Neuronal stem cell (in vitro differentiated cells): ENCODE measurements around the gene ADARB1.

Experiments
- DNase-seq: peaks from one replicate; pipeline ENCODE4 v3.0.0-alpha.2; 2013; ENCODE audit warnings: low spot score
- H2AFZ ChIP-seq: one replicate; pipeline ENCODE4 v1.6.1; 2013; ENCODE audit warnings: mild to moderate bottlenecking, low read length, inconsistent platforms
- H2AK5ac ChIP-seq: 2 replicates; pipeline ENCODE4 v1.6.1; 2013; ENCODE audit warnings: low read depth, mild to moderate bottlenecking, inconsistent platforms, low read length, moderate library complexity, mixed read lengths
- H2BK120ac ChIP-seq: 2 replicates; pipeline ENCODE4 v1.6.1; 2013; ENCODE audit warnings: low read depth, mild to moderate bottlenecking, inconsistent platforms, low read length, moderate library complexity, mixed read lengths
- H2BK12ac ChIP-seq: one replicate; pipeline ENCODE4 v1.6.1; 2013; ENCODE audit warnings: low read length, inconsistent platforms
- H2BK15ac ChIP-seq: 2 replicates; pipeline ENCODE4 v1.6.1; 2013; ENCODE audit warnings: mild to moderate bottlenecking, low read length, inconsistent platforms, mixed read lengths
- H2BK5ac ChIP-seq: one replicate; pipeline ENCODE4 v1.6.1; 2013; ENCODE audit warnings: inconsistent platforms, mild to moderate bottlenecking, low read length, moderate library complexity
- H3K14ac ChIP-seq: one replicate; pipeline ENCODE4 v1.6.1; 2013; ENCODE audit warnings: low read length, inconsistent platforms
- H3K18ac ChIP-seq: 2 replicates; pipeline ENCODE4 v1.6.1; 2013; ENCODE audit warnings: low read length, inconsistent platforms
- H3K23ac ChIP-seq: 2 replicates; pipeline ENCODE4 v1.6.1; 2013; ENCODE audit warnings: low read depth, mild to moderate bottlenecking, mixed read lengths, low read length, inconsistent platforms; ENCODE audit not compliant: poor library complexity
- H3K27ac ChIP-seq: replicated peaks from 3 replicates; pipeline ENCODE4 v1.5.1; 2013; ENCODE audit warnings: low read length, inconsistent platforms
- H3K27me3 ChIP-seq, 3 experiments: 2 replicates each; pipeline ENCODE4 v1.6.1; 2013; ENCODE audit warnings: low read length in 3 of 3, mild to moderate bottlenecking in 2 of 3, inconsistent platforms in 1 of 3, low read depth in 1 of 3, mixed read lengths in 1 of 3, moderate library complexity in 1 of 3; ENCODE audit not compliant: control insufficient read depth in 3 of 3, insufficient read depth in 3 of 3
- H3K36me3 ChIP-seq, 2 donors: replicated peaks in 1 of 2; 2 replicates each; pipeline ENCODE4 v1.6.1; 2013; ENCODE audit warnings: low read length in 2 of 2; ENCODE audit not compliant: control insufficient read depth in 2 of 2, insufficient read depth in 2 of 2
- H3K4ac ChIP-seq: 2 replicates; pipeline ENCODE4 v1.6.1; 2013; ENCODE audit warnings: inconsistent platforms, mild to moderate bottlenecking, low read length, moderate library complexity
- H3K4me1 ChIP-seq, 2 donors: 1 replicate in 1 of 2; 2 replicates in 1 of 2; pipeline ENCODE4 v1.6.1; 2013; ENCODE audit warnings: low read length in 2 of 2, low read depth in 1 of 2; ENCODE audit not compliant: control insufficient read depth in 2 of 2, insufficient read depth in 1 of 2
- H3K4me2 ChIP-seq: one replicate; pipeline ENCODE4 v1.6.1; 2013; ENCODE audit warnings: mild to moderate bottlenecking, low read length, inconsistent platforms; ENCODE audit not compliant: insufficient read depth, poor library complexity, severe bottlenecking
- H3K4me3 ChIP-seq, 2 donors: 2 replicates each; pipeline ENCODE4 v1.5.1; 2013; ENCODE audit warnings: low read length in 2 of 2, mild to moderate bottlenecking in 2 of 2, inconsistent platforms in 1 of 2, moderate library complexity in 1 of 2
- H3K79me1 ChIP-seq: one replicate; pipeline ENCODE4 v1.6.1; 2013; ENCODE audit warnings: low read depth, mild to moderate bottlenecking, inconsistent platforms, low read length, moderate library complexity
- H3K9ac ChIP-seq: one replicate; pipeline ENCODE4 v1.6.1; 2013; ENCODE audit warnings: mild to moderate bottlenecking, low read depth, low read length, inconsistent platforms; ENCODE audit not compliant: poor library complexity
- H3K9me3 ChIP-seq, 2 donors: replicated peaks in 1 of 2; 2 replicates each; pipeline versions ENCODE3 to v1.6.1; 2013; ENCODE audit warnings: low read length in 2 of 2, mild to moderate bottlenecking in 2 of 2, inconsistent platforms in 1 of 2, low read depth in 1 of 2, mixed read lengths in 1 of 2, moderate library complexity in 1 of 2; ENCODE audit not compliant: control insufficient read depth in 2 of 2, insufficient read depth in 1 of 2
- H4K8ac ChIP-seq: one replicate; pipeline ENCODE4 v1.6.1; 2013; ENCODE audit warnings: low read depth, mild to moderate bottlenecking, inconsistent platforms, low read length, moderate library complexity
- H4K91ac ChIP-seq: one replicate; pipeline ENCODE4 v1.6.1; 2013; ENCODE audit warnings: low read length, low read depth, mild to moderate bottlenecking, inconsistent platforms; ENCODE audit not compliant: poor library complexity
- WGBS, 2 donors: extraction: QIAGEN DNeasy Blood & Tissue Kit; methylation state at CpG; one replicate each; pipeline ENCODE4 v1.1.7; 2013; ENCODE audit warnings: missing lambda C conversion rate in 2 of 2, mixed read lengths in 1 of 2; ENCODE audit not compliant: insufficient read length in 2 of 2, insufficient replicate concordance in 1 of 2; ENCODE audit errors: extremely low coverage in 2 of 2; 5-methylcytosine and 5-hydroxymethylcytosine counted together

The ADARB1 gene

DNA sequence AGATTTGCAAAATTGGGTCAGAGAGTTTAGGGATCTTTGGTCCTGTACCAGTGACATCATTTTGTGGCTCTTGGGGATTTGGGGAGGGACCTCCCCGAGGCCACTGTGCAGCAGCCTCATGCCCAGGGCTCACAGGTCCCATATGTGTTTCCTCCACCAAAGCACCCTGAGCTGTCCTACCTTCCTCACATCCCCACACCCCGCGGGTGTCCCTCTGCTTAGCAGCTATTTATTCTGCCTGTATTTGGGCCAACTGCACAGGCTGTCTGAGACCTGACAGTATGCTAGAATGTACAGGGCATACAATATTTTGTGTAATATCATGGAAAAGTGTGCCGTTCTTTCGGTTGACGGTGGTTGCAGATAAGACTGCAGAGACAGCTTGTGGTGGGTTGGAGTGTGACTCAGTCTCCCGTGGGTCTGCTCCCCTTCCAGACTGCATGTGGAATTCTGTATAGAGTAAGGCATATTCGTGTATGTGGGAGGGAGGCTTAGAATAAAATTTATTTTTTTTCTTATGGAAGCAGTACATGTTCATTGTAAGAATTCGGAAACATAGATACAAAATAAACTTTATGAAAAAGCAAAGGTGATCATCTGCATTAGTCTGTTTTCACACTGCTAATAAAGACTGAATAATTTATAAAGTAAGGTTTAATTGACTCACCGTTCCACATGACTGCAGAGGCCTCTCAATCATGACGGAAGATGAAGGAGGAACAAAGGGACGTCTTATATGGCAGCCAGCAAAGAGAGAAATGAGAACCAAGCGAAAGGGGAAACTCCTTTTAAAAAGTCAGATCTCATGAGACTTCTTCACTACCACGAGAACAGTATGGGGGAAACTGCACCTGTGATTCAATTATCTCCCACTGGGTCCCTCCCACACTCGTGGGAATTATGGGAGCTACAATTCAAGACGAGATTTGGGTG lies 84.4 kb downstream of the ADARB1 start:
- no peak overlapping the region for H2AFZ ChIP-seq
- no peak overlapping the region for H2BK5ac ChIP-seq
- no peak overlapping the region for H3K4ac ChIP-seq
- H3K14ac ChIP-seq = no peak overlapping the region
- no peak overlapping the region for H3K9ac ChIP-seq
- H3K4me2 ChIP-seq = no peak overlapping the region
- no peak overlapping the region for H4K91ac ChIP-seq
- peaks cover 2% of the 10 kb centered on the region for H3K79me1 ChIP-seq
- no peaks in the 10 kb centered on the region for H3K9me3 ChIP-seq
- H2AK5ac ChIP-seq = no peak overlapping the region
- H3K36me3 ChIP-seq = no peaks in the 10 kb centered on the region
- no peak overlapping the region for H3K27ac ChIP-seq
- H2BK120ac ChIP-seq = no peak overlapping the region
- WGBS, 2 donors = no CpG with 5 or more reads among the region's 16 CpGs
- DNase-seq = no peak
- H3K4me1 ChIP-seq = peaks cover 17 to 22% of the 10 kb centered on the region in 2 donors
- no peak overlapping the region for H3K23ac ChIP-seq
- H2BK12ac ChIP-seq = no peak overlapping the region
- H3K18ac ChIP-seq = no peak overlapping the region
- no peak overlapping the region for H4K8ac ChIP-seq
- H3K27me3 ChIP-seq = no peaks in the 10 kb centered on the region
- H3K4me3 ChIP-seq = no peak overlapping the region
- no peak overlapping the region for H2BK15ac ChIP-seq

DNA sequence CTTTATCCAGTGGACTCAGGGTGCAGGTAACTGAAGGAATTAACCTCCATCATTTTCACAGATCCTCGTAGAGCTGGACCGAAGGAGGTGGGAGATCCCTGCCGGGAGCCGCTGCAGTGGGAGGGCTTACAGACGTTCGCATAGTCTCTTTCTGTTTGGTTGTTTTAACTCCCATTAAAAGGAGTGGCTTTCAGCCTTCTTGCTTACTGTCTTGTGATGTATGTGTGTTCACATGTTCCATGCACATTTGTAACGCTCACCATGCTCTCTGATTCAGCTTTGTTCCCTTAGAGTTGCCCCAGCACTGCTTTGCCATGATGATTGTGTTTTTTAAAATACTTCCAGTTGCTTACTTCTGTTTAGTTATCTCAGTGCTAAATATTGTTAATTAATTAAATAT lies 85.8 kb downstream of the ADARB1 start:
- Histone ChIP-seq H3K27ac (no peak overlapping the region), H2BK12ac (no peak overlapping the region), H3K79me1 (peaks cover 2% of the 10 kb centered on the region), H3K4ac (no peak overlapping the region), H3K4me2 (no peak overlapping the region), H4K91ac (no peak overlapping the region), H3K36me3 (no peaks in the 10 kb centered on the region), H3K9ac (no peak overlapping the region), H2BK5ac (no peak overlapping the region), H3K4me3 (no peak overlapping the region), H2BK15ac (no peak overlapping the region), H3K23ac (no peak overlapping the region), H3K9me3 (no peaks in the 10 kb centered on the region), H4K8ac (no peak overlapping the region), H2AFZ (no peak overlapping the region), H3K14ac (no peak overlapping the region), H3K4me1 (peaks cover 8 to 17% of the 10 kb centered on the region in 2 donors), H3K18ac (no peak overlapping the region), H3K27me3 (no peaks in the 10 kb centered on the region), H2BK120ac (no peak overlapping the region), H2AK5ac (no peak overlapping the region)
- no peak for DNase-seq
- WGBS, 2 donors = no CpG with 5 or more reads among the region's 7 CpGs

DNA sequence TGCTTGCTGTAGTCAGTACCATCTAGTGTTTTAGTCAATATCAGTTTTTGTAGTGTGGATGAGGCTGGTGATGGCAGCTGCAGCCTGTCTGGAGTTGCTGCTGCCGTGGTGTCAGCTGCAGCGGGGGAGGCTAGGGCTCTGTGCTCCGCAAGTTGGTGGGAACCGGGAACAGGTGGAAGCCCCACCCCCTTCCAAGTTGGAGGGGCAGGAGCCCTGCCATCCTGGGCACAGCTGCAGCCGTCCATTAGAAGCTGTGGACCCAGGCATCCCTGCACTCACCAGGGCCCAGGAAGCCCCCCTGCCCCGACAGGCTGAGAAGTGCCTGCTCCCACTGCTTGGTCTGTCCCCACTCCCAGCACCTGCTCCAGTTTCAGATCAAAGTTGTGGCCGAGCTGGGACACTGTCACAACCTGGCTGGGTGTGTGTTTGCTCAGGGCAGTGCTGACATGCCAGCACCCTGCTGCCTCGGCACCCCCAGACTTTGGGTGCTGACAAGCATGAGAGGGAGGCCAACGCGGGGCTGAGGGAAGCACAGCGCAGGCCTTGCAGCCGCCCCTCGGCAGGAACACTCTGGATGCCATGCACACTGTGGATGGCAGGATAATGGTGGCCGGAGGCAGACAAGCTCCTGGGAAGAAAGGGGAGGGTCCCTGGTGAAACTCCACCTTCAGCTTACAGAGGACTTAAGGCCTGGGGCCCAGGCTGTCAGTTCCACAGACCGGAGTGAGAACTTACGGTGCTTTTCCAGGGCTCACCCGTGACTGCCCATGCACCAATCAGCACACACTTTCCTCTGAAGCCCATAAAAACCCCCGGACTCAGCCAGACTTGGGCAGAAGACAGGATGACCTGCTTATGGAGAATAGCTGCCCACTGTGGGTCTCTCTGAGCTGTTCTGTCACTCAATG lies 86.9 kb downstream of the ADARB1 start:
- Histone ChIP-seq H3K79me1 (no peaks in the 10 kb centered on the region), H3K4me1 (peaks cover 8 to 17% of the 10 kb centered on the region in 2 donors), H3K4me3 (peak overlapping the region in 1 of 2 donors; percentile 42), H2BK5ac (peak overlapping the region; percentile 63), H2BK15ac (no peak overlapping the region), H3K4me2 (no peak overlapping the region), H4K91ac (no peak overlapping the region), H2AK5ac (no peak overlapping the region), H2AFZ (peak overlapping the region; percentile 19), H3K36me3 (no peaks in the 10 kb centered on the region), H2BK12ac (no peak overlapping the region), H3K23ac (peak overlapping the region; percentile 8), H3K18ac (peak overlapping the region; percentile 94), H3K4ac (peak overlapping the region; percentile 70), H4K8ac (no peak overlapping the region), H3K14ac (no peak overlapping the region), H3K9ac (no peak overlapping the region), H2BK120ac (no peak overlapping the region), H3K27me3 (no peaks in the 10 kb centered on the region), H3K27ac (no peak overlapping the region), H3K9me3 (no peaks in the 10 kb centered on the region)
- no CpG with 5 or more reads among the region's 18 CpGs for whole genome bisulfite sequencing, 2 donors
- DNase-seq = no peak

DNA sequence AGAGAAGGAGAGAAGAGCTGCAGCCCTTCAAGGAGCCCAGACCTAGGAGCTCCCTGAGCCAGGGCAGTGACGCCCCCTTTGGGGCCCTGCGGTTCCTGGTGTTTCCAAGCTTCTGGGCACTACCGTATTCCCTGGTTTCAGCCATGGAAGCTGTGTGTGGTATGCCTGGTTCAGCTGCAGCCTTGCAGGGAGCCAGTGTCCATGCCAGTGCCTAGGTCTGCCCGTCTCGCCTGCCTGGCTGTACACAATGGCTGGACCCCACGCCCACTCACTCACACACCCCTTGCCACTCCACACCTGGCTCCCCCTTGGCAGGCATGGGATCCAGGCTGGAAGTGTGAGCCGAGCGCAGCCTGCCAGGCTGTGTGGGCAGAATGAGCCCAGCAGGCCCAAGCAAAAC lies 87.7 kb downstream of the ADARB1 start:
- Histone ChIP-seq H4K91ac (no peak overlapping the region), H3K4me3 (no peak overlapping the region), H3K27me3 (no peaks in the 10 kb centered on the region), H3K4me2 (no peak overlapping the region), H2BK120ac (no peak overlapping the region), H3K27ac (no peak overlapping the region), H2BK15ac (no peak overlapping the region), H3K4ac (no peak overlapping the region), H3K36me3 (no peaks in the 10 kb centered on the region), H2BK12ac (no peak overlapping the region), H3K9ac (no peak overlapping the region), H3K4me1 (peaks cover 8 to 17% of the 10 kb centered on the region in 2 donors), H3K79me1 (no peaks in the 10 kb centered on the region), H3K23ac (no peak overlapping the region), H3K9me3 (no peaks in the 10 kb centered on the region), H3K14ac (no peak overlapping the region), H2BK5ac (no peak overlapping the region), H4K8ac (no peak overlapping the region), H3K18ac (peak overlapping the region; percentile 72), H2AFZ (no peak overlapping the region), H2AK5ac (no peak overlapping the region)
- no CpG with 5 or more reads among the region's 8 CpGs for WGBS, 2 donors
- DNase-seq = no peak
